GM21576 (cell line): Measurements from ENCODE around the gene MMP25.
A peak's percentile ranks its signal among the peaks of the same experiment; 100 is the strongest.
"Not testable (repeated sequence)": the region's sequence is repeated elsewhere in the genome, so short reads cannot be mapped to it uniquely, and the experiment has no call there.

Experiments used
- ATAC-seq: cut with Tn5 transposase; IDR thresholded peaks from one replicate; pipeline ENCODE4 v1.9.1; 2021; ENCODE audit warnings: mild to moderate bottlenecking, moderate library complexity; ENCODE audit not compliant: unreplicated experiment

The MMP25 gene

DNA sequence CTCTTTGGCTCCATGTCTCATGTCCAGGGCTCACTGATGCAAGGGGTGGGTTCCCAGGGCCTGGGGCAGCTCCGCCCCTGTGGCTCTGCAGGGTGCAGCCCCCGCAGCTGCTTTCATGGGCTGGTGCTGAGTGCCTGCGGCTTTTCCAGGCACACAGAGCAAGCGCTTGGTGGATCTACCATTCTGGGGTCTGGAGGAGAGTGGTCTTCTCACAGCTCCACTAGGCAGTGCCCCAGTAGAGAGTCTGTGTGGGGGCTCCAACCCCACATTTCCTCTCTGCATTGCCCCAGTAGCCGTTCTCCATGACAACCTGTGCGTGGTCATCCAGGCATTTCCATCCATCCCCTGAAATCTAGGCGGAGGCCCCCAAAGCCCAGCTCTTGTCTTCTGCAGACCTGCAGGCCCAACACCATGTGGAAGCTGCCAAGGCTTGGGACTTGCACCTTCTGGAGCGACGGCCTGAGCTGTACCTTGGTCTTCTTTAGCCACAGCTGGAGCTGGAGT is 24.3 kb downstream of the MMP25 start:
- no peak for ATAC-seq

DNA sequence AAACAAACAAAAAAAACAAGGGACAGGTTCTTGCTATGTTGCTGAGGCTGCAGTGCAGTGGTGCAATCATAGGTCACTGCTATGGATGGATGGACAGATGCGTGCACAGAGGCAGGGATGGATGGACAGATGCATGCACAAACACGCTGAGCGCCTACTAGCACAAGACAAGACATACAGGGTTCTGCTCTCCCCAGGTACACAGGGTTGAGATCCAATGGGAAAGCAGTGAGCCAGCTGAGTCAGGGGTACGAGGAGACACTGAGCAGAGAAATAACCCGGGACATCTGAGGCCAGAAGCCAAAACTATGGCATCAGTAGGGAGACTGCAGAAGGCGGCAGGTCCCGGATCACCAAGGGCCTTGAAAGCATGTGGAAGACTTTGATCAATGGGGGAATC is 25.3 kb downstream of the MMP25 start:
- ATAC-seq: no peak

DNA sequence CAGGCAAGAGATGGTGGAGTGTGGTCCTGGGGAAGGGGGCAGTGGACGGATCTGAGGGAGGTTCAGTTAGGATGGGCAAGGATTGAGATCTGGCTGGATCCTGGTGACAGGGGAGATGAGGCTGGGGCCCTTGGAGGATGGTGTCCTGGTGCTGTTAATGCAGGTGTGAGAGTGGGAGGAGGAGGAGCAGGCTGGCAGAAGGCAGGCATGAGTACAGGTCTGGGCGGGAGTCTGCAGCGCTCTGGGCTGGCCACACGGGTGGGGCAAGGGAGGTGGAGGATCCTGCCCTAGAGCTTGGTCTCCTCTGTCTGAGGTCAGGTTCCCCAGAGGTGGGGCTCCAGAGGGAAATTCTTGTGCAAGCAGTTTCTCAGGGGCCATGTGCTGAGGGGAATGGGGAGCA is 25.8 kb downstream of the MMP25 start:
- ATAC-seq: not testable (repeated sequence)

DNA sequence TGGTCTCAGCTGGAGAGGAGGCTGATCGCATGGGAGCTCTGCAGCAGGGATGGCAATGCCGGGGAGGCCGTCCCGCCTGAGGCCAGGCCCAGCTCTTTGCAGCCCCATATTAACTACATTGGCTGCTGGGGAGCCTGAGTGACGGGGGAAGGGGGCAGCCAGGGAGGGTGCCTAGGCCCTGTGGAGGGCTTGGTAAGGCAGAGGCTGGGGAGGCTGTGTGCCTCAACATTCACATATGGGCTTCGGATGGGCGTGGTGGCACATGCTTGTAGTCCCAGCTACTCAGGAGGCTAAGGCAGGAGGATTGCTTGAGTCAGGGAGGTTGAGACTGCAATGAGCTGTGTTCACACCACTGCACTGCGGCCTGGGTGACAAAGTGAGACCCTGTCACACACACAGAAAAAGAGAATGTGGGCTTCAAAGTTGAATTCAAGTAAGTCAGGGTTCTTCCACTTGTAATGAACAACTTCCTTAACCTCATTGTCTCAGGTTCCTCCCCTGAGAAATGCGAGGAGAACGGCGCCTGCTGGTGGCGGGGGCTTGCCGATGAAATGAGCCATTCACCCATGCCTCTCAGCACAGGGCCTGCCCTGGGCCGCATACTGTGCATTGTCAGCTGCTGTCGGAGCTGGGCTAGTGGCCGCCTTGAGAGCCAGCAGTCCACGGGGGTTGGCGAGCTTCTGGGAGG is 26.4 kb downstream of the MMP25 start:
- not testable (repeated sequence) for ATAC-seq

DNA sequence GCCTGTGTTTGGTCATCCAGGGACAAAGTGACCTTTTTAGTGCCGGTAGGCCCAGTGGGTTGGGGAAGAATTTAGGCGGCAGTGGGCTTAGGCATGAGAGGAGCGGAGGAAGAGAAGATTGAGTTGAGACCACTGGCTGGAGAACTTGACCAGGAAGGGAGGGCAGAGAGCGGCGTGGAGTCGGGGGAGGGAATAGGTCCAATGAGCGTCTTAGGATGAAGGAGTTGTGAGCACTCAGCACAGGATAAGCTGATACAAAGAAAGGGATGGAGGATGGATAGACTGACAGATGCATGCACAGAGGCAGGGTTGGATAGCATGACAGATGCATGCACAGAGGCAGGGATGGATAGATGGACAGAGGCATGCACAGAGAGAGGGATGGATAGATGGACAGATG is 27.1 kb downstream of the MMP25 start:
- no peak for ATAC-seq

DNA sequence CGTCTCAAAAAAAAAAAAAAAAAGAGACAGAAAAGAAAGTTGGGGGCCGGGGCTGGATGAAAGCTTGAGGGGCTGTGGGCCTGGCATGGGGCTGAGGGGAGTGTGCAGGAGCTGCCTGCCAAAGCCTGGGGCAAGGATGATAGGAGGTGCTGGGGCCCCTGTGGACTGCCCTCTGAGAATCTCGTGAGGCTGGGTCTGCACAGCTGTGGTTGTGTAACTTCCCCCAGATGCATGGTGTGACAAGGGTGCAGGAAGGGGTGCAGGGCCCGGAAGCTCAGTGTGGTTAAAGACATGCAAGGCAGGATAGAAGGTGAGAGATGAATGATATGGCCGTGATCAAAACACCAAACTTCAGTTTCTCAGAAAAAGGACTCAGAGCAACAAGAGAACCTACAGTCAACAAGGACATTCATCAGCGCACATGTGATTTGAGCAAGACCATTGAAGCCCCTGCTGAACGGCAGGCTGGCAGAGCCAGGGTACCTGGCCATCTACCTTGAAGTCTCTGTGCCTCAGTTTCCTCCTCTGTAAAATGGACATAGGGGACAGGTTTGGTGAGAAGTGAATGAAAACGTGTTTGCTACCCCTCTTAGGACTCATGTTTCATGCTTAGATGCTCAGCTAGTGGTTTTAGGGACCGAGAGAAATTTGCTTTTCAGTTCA is 28.6 kb downstream of the MMP25 start:
- ATAC-seq: peak; percentile 67

DNA sequence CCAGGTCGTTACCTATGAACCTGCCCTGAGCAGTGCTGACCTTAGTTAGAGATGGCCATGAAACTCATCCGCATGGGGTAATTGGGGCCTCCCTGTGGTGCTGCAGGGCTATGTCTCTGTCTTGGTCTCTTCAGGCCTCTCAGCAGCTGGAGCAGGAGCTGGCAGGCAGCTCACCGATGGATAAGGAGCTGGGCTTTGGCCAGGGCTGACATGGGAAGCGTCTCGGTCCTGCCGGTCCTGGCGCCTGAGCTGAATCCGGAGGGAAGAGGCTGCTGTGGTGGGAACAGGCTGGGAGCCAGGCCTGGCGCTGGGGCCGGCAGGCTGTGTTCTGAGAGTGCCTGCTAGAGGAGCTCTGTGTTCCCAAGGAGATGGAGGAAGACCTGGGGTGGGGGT is 29.2 kb downstream of the MMP25 start:
- ATAC-seq: no peak

DNA sequence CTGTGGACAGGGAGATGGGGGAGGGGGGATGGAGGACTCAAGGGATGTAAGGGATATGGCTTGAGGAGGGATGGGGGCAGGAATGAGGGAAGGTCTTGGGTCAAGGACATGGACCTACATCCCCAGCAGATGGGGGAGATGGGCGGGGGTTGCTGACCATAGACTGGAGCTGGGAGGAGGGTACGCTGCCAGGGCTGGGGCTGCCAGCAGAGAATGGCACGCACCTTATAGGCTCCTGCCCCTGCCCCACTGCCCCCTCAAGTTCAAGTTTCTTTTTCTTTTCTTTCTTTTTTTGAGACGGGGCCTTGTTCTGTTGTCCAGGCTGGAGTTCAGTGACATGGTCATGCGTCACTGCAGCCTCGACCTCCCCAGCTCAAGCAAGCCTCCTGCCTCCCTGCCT is 29.6 kb downstream of the MMP25 start:
- ATAC-seq: not testable (repeated sequence)

DNA sequence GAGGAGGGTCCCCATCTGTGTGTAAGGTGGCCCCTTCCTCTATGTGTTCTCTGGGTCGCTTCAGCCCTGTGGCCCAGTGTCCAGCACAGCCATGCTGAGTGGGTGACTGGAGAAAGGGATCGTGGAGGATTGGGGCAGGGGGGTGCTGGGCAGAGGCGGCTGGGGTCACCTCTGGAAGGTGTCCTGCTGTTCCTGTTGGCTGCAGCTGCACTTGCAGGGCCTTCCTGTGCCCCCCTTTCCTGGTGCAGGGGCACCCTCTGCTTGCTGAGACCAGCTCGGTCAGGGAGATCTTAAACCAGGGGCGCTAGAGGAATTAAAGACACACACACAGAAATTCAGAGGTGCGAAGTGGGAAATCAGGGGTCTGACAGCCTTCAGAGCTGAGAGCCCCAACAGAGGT is 30.2 kb downstream of the MMP25 start:
- ATAC-seq: no peak

DNA sequence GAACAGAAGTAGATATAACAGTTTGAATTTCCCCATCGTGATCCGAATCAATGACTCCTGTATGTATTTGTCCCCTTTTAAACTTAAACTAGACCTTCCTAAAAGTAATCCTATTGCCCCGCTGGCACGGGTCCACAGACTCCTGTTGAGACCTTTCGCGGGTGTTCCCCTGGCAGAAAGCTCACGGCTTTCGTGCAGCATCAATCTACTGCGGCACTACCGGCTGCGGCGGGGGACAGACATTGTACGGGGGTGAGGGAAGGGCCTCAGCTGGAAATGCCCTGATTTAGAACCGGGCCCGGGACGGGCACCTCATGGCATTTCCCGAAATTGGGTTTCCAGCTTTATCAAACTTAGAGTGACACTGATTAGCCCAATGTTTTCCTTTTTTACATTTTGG is 33.7 kb downstream of the MMP25 start:
- ATAC-seq: no peak

DNA sequence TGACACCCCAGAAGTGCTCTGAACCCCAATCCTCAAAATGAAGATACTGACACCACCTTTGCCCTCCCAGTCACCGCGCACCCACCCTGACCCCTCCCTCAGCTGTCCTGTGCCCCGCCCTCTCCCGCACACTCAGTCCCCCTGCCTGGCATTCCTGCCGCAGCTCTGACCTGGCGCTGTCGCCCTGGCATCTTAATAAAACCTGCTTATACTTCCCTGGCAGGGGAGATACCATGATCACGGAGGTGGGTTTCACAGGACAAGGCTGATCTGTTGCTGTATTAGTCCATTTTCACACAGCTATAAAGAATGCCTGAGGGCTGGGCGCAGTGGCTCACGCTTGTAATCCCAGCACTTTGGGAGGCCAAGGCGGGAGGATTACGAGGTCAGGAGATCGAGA is 35.6 kb downstream of the MMP25 start:
- not testable (repeated sequence) for ATAC-seq

DNA sequence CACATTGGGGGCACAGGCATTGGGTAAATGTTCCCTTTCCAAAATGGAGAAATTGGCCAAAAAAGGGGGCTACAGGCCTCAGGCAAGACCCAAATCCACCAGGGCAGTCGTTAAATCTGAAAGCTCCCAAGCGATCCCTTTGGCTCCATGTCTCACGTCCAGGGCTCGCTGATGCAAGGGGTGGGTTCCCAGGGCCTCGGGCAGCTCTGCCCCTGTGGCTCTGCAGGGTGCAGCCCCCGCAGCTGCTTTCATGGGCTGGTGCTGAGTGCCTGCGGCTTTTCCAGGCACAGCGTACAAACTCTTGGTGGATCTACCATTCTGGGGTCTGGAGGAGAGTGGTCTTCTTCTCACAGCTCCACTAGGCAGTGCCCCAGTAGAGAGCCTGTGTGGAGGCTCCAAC is 37.0 kb downstream of the MMP25 start:
- ATAC-seq: not testable (repeated sequence)

DNA sequence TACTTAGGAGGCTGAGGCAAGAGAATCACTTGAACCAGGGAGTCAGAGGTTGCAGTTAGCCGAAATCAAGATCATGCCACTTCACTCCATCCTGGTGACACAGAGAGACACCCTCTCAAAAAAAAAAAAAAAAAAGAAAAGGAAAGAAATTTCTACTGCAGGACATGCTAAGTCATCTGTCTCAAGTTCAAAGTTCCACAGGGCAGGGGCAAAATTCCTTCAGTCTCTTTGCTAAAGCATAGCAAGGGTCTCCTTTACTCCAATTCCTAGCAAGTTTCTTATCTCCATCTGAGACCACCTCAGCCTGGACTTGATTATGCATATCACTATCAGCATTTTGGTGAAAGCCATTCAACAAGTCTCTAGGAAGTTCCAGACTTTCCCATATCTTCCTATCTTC is 38.1 kb downstream of the MMP25 start:
- ATAC-seq: no peak

DNA sequence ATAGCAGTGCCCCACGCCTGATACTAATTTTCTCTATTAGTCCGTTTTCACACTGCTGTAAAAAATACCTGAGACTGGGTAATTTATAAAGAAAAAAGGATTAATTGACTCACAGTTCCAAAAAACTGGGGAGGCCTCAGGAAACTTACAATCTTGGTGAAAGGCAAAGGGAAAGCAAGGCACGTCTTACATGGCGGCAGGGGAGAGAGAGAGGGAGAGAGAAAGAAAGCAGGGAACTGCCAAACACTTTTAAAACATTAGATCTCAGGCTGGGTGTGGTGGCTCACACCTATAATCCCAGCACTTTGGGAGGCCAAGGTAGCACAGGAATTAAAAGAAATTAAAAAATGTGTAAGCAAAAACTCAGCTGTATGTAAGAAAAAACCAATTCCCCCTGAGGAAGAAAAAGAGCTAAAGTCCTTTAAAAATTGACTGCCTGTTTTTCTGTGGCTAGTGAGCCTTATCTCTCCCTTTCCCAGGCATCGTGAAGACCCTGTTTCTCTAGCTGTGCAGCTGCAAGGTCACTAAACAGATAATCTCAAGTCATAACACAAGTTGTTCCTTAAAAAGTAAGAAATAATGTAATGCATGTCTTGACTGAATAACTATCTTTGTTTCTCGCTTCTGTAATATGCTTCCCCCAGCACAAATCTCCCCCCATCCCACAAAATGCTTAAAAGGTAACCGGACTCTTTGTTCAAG is 38.8 kb downstream of the MMP25 start:
- ATAC-seq: no peak

DNA sequence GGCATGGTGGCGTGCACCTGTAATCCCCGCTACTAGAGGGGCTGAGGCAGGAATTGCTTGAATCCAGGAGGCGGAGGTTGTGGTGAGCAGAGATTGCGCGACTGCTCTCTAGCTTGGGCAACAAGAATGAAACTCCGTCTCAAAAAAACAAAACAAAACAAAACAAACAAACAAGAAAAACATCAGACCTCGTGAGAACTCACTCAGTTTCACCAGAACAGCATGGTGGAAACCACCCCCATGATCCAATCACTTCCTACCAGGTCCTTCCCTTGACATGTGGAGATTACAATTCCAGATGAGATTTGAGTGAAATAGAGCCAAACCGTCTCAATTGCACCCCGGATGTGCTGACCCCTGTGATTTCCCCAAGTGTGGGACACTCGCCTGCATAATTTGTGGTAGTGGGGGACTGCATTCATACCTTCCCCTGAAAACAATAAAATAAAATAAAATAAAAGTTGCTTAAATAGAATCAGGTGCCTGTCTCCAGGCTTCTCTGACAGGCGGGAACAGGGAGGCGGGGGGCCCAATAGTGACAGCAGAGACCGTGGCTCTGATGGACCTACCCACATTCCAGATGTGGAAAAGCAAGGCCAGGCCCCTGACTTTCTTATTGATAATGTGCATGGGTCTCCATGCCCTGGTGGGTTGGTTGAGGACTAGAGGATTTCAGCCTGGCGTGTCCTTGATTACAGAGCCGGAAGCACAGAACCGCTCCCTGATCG is 39.7 kb downstream of the MMP25 start:
- ATAC-seq: no peak

DNA sequence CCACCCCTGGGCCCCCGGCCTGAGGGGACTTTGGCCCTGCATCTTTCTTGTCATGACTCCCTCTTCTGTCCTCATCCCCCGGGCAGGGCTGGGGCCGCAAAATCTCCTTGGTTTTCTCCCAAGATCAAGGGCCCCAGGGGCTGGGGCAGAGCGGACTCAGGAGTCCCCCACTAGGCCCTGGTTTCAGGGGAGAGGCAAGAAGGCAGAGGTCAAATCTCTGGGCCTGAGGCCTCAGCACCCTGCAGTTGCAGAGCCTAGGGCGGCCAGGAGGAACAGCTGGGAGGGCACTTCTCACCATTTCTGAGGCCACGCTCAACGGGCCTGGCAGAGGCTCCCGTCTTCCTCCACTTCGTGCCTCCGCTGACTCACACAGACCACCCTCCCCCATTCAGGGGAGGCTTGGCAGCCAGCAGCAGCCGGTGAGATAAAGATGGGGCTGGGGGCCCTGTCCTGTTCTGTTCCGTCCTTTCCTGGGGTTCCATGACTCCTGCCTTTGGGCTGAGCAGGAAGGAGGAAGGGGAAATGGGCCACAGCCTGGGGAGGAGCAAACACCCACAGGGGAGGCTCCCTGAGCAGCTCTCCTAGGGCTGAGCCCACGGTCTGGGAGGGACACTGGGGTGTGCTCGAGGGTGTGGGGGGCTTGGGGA is 40.4 kb downstream of the MMP25 start:
- no peak for ATAC-seq

DNA sequence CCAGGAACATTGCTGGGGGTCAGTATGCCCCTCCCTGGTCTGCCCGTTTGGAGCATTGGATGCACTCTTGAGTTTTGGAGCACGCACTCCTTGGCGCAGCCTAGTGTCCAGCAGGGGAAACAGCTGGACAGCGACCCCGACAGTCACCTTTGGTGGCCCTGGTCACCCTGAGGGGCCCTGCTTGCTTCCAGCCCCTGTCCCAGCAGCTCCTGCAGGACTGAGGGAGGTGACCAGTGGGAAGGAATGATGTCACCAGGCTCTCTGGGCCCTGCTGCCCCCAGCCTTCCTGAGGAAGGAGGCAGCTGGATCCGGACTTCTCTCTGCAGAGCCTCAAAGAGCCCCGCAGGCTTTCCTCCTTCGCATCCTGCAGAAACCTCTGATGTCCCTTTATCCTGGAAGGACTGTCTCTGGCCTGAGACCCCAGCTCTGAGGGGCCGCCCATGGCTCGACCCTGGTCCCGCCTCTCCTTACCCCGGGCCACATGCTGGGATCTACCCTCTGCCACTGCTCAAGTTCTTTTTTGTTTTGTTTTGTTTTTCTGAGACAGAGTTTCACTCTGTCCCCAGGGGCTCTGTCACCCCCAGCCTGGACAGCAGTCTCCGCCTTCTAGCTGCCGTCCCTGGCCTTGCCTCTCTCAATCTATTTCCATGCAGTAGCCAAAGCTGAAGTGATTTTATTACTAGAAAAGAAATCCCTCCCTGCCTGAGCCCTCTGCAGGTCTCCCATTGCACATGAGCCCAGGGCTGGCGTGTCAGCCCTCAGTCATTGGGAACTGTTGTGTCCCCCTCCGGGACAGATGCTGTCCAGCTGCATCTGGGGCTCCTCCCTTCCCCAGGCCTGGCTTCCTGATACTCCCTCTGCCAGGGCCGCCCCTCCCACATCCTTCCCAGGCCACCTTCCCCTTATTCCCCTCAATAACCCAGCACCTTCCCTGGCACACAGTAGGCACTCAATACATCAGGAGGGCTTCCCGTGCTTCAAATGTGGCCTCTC is 41.2 kb downstream of the MMP25 start:
- ATAC-seq: no peak

DNA sequence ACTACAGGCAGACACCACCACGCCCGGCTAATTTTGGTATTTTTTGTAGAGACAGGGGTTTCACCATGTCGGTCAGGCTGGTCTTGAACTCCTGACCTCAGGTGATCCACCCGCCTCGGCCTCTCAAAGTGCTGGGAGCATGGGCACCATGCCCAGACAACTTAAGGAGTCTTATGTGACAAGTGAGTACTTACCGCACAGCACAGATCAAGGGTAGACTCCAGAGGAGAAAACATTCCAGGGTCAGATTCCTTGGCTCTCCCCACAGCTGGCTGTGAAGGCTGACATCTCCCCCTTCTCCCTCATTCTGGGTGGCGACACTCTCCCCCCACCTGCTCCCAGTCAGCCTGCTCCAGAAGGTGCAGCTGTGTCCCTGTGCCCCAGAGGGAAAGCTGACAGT is 42.1 kb downstream of the MMP25 start:
- ATAC-seq: no peak

DNA sequence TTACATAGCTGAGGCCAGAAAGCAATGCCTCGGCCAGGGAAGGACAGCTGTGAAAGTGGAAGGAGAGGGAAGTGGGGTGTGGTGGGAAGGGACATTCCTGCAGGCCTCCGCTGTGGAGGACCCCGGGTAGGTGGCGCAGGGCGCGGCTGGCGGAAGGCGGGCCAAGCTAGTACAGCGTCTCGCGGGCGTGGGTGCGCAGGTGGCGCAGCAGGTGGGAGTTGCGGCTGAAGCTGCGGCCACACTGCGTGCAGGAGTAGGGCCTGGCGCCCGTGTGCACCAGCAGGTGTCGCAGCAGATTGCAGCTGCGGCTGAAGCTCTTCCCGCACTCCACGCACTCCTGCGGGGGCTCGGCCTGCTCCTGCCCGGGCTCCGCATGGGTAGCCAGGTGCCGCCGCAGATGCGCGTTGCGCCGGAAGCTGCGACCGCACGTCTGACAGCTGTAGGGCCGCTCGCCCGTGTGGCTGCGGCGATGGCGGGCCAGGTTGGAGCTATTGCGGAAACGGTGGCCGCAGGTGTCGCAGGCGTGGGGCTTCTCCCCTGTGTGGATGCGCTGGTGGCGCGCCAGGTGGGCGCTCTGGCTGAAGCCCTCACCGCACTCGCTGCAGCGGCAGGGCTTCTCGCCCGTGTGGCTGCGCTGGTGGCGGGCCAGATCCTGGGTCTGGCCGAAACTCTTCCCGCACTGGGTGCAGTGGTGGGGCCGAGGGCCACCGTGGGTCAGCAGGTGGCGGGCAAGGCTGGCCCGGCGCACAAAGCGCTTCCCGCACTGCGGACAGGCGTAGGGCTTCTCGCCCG is 42.8 kb downstream of the MMP25 start:
- ATAC-seq: no peak
